ENCODE results near the gene NSDHL. TPM values are rescaled to one million over a fixed set of nuclear protein-coding genes. Genes with fewer than 3 reads are reported as not detected.

The NSDHL gene
- polyA plus RNA-seq, 1 experiment, result 19.6 TPM

DNA sequence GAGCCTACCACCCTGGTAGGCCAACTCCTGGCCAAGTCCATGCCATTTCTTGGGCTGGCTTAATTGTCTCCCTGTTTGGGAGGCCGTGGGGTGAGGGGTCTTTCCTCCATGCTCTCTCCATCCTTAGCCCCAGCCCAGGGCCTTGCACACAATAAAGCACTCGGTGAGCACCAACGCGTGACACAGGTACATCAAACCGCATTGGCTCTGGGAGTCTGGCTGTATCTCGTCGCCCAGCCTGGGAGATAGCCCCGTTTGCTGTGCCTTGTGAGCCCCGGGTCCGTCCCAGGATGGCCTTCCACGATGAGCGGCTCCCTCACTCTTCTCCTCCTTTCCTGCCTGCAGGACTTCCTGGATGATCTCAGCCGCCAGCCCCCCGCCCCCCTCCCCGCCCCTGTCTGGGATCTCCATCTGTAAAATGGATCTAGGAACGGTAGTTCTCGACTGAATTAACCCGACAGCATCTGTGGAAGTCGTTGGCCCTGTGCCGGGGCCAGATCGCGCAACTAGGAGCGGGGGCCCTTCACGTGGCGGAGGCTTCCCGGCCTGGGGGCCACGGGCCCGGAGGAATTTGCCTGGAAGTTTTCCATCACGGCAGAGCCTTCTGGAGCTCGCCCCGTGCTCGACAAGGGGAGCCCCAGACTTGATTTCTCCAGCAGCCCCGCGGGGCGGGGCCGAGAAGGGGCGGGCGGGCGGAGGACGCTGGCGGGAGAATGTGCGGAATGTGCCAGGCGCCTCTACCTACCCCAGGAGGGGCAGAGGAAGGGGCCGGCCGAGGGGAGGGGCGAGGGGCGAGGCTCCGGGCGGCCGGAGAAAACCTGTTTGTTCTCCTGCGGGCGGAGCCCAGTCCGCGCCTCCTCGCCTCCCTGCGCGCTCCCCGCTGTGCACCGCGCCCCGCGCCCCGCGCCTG lies 66.6 kb downstream of the NSDHL start, which contains the start of gene ZNF185:
Gene ZNF185, plus strand, starts transcription at position 846 of the 910 bp plus-strand sequence. CDS start 16,423 bp downstream, outside the sequence.
- POLR2A ChIA-PET, result no interaction called here

DNA sequence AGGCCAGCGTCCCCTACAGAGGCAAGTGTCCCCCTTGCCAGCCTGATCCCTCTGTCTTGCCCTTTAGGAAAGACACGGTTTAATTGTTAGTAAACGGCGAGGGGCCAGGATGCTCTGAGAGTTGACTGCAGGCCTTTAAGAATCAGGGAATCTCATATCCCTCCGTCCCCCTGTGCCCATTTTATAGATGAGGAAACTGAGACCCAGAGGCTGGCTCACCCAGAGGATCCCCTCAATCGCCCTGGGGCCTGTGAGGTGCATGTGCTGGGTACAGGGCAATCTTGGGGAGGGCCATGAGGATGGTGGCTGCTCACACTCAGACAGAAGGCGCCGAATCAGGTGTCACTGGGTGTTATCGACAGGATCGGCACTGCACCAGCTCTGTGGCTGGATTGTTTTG lies 67.6 kb downstream of the NSDHL start:
- ChIA-PET CTCF (no interaction called here), POLR2A (no interaction called here)
- Histone ChIP-seq H3K27ac (ENCODE audit: low read depth, low read length) (no peak overlapping the region), H3K27me3 (ENCODE audit: control insufficient read depth, insufficient read depth, low read length) (no peaks in the 10 kb centered on the region), H3K9me3 (ENCODE audit: control insufficient read depth, insufficient read depth, low read length) (no peaks in the 10 kb centered on the region), H3K4me3 (ENCODE audit: low read depth, low read length) (peak overlapping the region; percentile 42)
- DNase-seq (ENCODE audit: low read depth, low spot score), result no peak
- TF ChIP-seq, protein P1, sequence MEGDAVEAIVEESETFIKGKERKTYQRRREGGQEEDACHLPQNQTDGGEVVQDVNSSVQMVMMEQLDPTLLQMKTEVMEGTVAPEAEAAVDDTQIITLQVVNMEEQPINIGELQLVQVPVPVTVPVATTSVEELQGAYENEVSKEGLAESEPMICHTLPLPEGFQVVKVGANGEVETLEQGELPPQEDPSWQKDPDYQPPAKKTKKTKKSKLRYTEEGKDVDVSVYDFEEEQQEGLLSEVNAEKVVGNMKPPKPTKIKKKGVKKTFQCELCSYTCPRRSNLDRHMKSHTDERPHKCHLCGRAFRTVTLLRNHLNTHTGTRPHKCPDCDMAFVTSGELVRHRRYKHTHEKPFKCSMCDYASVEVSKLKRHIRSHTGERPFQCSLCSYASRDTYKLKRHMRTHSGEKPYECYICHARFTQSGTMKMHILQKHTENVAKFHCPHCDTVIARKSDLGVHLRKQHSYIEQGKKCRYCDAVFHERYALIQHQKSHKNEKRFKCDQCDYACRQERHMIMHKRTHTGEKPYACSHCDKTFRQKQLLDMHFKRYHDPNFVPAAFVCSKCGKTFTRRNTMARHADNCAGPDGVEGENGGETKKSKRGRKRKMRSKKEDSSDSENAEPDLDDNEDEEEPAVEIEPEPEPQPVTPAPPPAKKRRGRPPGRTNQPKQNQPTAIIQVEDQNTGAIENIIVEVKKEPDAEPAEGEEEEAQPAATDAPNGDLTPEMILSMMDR (IDR thresholded peaks at IDR 0.05; ENCODE audit: low read depth, low read length), result no peak

More for the DNA sequence above, 66.6 kb downstream of the NSDHL start, which contains the start of gene ZNF185:
- TF ChIP-seq, protein P1 (IDR thresholded peaks at IDR 0.05; ENCODE audit: low read depth, low read length), result no peak
- no peaks in the 10 kb centered on the region for H3K27me3 ChIP-seq (ENCODE audit: control insufficient read depth, insufficient read depth, low read length)
- no peak within 1 kb of the TSS for H3K27ac ChIP-seq (ENCODE audit: low read depth, low read length)
- CTCF ChIA-PET, result no interaction called here
- no peak for DNase-seq (ENCODE audit: low read depth, low spot score)
- H3K4me3 ChIP-seq (ENCODE audit: low read depth, low read length), result peak within 1 kb of the TSS; percentile 42
- no peaks in the 10 kb centered on the region for H3K9me3 ChIP-seq (ENCODE audit: control insufficient read depth, insufficient read depth, low read length)

DNA sequence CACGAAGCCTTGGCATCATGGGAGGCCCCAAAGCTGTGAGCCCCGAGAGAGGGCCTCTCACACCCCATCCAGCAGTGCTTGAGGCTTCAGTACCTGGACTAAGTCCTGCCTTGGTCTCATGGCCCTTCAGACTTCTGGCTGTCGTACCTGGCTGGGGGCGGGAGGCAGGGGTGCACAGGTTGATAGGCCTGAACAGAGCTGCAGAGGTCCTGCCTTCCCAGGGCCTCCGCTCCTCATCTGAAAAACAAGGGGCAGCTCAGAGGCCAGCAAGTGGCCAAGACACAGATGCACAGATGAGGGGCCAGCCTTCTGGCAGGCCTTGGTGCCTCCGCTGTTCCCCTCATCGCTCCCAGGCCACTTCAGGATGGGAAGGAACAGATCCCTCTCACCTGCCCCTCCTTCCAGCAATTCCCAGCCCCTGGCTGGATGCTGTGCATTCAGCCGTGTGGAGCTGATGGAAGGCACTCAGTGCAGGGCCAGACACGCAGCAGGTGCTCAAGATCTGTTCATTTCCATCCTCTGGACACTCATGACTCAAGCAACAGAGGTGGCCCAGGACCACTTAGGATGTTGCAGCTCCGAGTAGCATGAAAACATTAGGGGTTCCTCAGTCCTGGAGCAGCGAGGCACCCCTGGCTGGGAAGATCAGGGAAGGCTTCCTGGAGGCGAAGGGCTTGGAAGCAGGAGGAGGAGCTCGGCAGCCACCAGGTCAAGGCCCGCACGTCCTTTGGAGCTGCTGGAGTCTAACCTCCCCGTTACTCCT lies 68.4 kb downstream of the NSDHL start:
- CTCF ChIA-PET, result no interaction called here
- POLR2A ChIA-PET, result no interaction called here
- DNase-seq (ENCODE audit: low read depth, low spot score), result no peak
- Histone ChIP-seq H3K4me3 (ENCODE audit: low read depth, low read length) (no peak overlapping the region), H3K9me3 (ENCODE audit: control insufficient read depth, insufficient read depth, low read length) (no peaks in the 10 kb centered on the region), H3K27me3 (ENCODE audit: control insufficient read depth, insufficient read depth, low read length) (no peaks in the 10 kb centered on the region), H3K27ac (ENCODE audit: low read depth, low read length) (no peak overlapping the region)
- TF ChIP-seq, protein P1 (IDR thresholded peaks at IDR 0.05; ENCODE audit: low read depth, low read length), result no peak

DNA sequence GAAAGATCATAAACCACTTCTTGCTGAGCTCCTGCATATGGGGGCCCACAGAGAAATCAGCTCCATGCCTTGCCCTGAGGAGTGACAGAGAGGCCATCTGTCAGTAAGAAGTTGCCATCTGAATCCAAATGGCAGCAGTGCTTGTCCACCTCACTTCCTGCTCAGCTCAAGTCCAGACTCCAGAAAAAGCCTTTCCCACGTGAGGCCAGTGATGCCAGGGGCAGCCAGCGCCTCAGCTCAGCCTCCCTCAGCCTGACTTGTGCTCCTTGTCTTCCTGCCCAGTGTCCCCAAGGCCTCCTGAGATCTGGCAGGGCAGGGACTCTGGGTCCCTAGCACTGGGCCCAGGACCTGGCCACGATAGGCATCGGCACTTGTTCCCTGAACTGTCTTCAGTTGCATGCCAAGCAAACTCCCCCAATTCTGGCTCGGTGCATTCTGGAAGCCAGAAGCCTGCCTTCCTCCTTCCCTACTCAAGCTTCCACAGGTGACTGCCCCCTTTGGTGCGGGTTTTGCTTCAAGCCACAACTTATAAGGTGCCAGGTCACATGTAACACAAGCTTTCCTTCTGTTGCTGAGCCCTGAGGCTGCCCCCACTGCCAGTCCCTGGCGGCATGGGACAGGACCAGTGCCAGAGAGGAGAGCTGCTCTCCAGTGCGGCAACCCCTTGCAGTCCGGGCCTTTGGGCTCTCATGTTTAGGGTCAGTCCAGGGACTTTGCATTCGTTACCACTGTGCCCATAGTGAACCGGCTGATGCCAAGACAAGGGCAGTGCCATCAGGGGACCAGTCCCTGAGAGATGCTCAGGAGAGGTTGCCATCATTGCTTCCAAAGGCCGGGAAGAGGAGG lies 69.2 kb downstream of the NSDHL start:
- POLR2A ChIA-PET, result no interaction called here
- Histone ChIP-seq H3K27me3 (ENCODE audit: control insufficient read depth, insufficient read depth, low read length) (no peaks in the 10 kb centered on the region), H3K9me3 (ENCODE audit: control insufficient read depth, insufficient read depth, low read length) (no peaks in the 10 kb centered on the region), H3K4me3 (ENCODE audit: low read depth, low read length) (no peak overlapping the region), H3K27ac (ENCODE audit: low read depth, low read length) (no peak overlapping the region)
- TF ChIP-seq, protein P1 (IDR thresholded peaks at IDR 0.05; ENCODE audit: low read depth, low read length), result no peak
- DNase-seq (ENCODE audit: low read depth, low spot score), result no peak
- CTCF ChIA-PET, result no interaction called here
